NCI-H446 treated with DMSO at 0.1 percent for 48 hours (cell line): ENCODE data around the gene RNLS.

Source experiments
- DNase-seq: peaks from one replicate; lab custom pipeline; 2025; lab: John Stamatoyannopoulos, UW

Gene RNLS

GRCh38 chr10:88232029-88232895, 350.9 kb downstream of the RNLS start:
- no peak for DNase-seq

DNA sequence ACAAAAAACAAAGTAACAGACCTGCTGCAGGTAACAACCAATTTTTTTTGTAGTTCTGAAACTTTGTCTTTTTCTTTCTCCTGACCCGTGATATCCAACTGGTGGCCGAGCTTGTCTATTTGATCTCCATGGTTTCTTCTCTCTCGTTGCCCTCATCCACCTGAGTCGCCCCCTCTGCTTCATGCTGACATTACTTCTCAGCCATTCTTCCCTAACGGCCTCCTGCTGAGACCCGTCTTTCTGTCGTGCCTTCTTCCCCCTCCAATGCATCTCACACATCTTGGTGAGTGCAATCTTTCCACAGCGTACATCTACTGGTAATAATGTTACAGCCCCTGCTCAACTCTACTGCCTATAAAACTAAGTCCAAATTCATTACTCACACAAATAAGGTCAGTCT, 352.9 kb downstream of the RNLS start:
- no peak for DNase-seq

DNA sequence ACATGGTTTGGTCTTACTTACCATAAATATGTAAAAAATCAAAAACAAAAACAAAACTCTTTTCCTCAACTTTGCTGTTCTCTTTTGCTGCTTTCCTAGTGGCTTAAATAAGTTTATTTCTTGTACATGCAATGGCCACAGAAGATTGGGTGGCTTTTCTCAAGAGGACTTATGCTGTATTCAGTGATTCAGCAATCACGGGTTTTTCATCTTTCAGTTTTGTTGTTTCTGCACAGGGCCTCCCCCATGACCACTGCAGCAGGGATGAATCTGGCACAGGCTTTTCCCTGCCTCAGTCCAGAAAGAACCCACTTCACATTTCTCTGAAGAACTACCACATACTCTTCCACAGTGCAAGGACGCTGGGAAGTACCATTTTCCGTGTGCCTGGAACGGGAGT, 355.0 kb downstream of the RNLS start:
- no peak for DNase-seq

- DNase-seq = no peak
These were observed 355.6 kb downstream of the RNLS start for GRCh38 chr10:88227342-88228018.

DNA sequence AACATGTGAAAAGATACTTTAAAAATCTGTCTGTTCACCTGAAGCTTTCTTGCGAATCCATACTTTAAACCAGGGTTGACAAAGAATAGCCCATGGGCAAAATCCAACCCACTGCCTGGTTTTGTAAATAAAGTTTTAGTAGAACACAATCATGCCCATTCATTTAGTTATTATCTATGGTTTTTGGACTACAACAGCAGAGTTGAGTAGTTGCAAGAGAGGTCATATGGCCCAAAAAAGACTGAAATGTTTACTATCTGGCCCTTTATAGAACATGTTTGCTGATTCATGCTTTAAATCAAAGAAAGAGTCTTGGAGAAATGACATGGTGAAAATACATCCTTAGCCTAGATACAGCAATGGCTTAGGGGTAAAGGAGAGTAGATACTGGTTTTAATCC, 356.2 kb downstream of the RNLS start:
- DNase-seq = no peak

- no peak for DNase-seq
These were observed 357.0 kb downstream of the RNLS start for GRCh38 chr10:88226071-88226659.
